ENCODE data around the gene NOL6. TPM values are rescaled to one million over a fixed set of nuclear protein-coding genes. Genes with fewer than 3 reads are reported as not detected.
"Not testable (repeated sequence)": the region's sequence is repeated elsewhere in the genome, so short reads cannot be mapped to it uniquely, and the experiment has no call there.

The NOL6 gene
- total RNA-seq, 1 donor from 2014 or later, result 12.7 TPM

- no peak for ATAC-seq
- intact Hi-C loops (cut with micrococcal nuclease), result no loop called here
- no peak for DNase-seq
These were observed 15.3 kb downstream of the NOL6 start for GRCh38 chr9:33458444-33458843.

DNA sequence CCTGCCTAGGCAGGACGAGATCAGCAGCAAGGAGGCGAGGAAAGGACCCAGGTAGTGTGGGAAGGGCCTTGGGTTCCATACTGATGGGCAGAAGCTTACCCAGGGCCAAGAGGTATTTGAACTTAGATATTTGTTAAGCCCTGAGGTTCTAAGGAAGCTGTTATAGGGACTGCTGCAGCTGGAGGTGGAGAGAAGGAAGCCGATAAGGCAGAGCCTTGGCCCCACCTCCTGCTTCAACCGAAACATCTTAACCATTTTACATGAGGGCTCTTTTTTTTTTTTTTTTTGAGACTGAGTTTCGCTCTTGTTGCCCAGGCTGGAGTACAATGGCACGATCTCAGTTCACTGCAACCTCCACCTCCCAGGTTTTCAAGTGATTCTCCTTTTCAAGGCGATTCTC is 17.8 kb downstream of the NOL6 start:
- intact Hi-C loops (cut with micrococcal nuclease), result no loop called here
- ATAC-seq, result no peak
- DNase-seq, result no peak

GRCh38 chr9:33455456-33455855 is 18.3 kb downstream of the NOL6 start:
- intact Hi-C loops (cut with micrococcal nuclease); ATAC-seq: not testable (repeated sequence)

GRCh38 chr9:33454661-33455026 is 19.1 kb downstream of the NOL6 start:
- intact Hi-C loops (cut with micrococcal nuclease); DNase-seq: not testable (repeated sequence)

More at GRCh38 chr9:33455456-33455855, 18.3 kb downstream of the NOL6 start:
- not testable (repeated sequence) for DNase-seq

GRCh38 chr9:33453999-33454660 is 19.6 kb downstream of the NOL6 start:
- DNase-seq, result no peak
- intact Hi-C loops (cut with micrococcal nuclease), result no loop called here
- ATAC-seq, result no peak

More at GRCh38 chr9:33454661-33455026, 19.1 kb downstream of the NOL6 start:
- not testable (repeated sequence) for ATAC-seq

DNA sequence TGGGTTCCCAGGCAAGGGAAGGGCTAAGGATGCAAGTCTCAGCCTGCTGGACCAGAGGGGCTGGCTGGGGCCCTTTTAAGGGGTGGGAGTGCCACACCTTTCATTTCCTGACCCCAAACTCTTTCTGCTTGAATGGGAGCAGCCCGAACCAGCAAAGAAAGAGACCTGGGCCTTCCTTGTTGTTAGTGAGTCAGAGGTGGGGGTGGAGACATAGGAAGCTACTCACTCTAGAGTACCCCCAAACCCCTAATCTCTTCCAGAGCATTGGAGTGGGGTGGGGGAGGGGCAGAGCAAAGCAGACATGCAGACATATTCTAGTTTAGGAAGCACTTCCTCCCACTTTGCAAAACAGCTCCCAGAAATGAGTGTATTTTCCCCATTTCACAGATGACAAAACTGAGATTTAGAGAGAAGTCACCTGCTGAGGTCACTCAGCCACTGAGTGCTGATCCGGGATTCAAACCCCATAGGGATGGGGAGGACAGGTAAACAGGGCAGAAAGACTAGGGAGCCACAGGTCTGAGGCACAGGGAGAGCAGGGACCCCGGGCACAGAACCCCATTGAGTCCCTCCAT is 20.4 kb downstream of the NOL6 start:
- intact Hi-C loops (cut with micrococcal nuclease), result no loop called here
- ATAC-seq, result no peak
- DNase-seq, result no peak

DNA sequence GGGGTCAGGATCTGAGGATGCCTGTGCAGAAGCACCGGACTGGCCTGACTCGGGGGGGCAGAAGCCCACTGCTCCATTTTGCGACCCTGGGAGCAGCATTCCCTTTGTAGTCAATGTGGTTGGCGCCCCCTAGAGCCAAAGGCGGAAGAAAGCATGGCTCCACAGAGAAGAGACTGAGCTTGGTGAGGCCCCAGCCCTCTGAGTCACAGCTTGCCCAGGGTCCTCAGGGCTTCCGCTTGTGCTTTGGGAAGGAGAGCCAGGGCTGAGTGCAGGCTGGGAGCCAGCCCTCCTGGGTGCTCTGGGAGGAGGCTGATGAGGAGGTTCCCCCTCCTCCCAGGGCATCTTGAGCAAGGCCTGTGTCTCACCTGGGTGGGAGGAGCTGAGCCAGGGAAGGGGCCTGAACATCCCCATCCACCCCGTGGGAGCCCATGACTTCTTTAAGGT is 20.9 kb downstream of the NOL6 start:
- intact Hi-C loops (cut with micrococcal nuclease), result no loop called here
- ATAC-seq (peak; percentile 50), DNase-seq (peak; percentile 52)

GRCh38 chr9:33450621-33451146 is 23.0 kb downstream of the NOL6 start:
- no peak for DNase-seq
- intact Hi-C loops (cut with micrococcal nuclease), result no loop called here
- no peak for ATAC-seq

DNA sequence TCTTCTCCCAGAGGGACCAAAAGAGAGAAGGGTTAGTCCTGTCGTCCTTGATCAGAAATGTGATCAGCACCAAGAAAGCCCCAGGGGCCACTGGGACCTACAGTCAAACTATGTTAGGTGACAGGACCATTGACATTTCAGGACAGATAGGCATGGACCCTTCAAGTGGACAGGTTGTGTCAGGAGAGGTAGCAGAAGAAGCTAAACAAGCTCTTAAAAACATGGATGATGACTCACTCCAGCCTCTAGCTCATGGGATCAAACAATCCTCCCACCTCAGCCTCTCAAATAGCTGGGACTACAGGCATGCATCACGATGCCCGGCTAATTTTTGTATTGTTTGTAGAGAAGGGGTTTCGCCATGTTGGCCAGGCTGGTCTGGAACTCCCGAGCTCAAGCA is 24.0 kb downstream of the NOL6 start:
- intact Hi-C loops (cut with micrococcal nuclease), result no loop called here
- ATAC-seq (no peak), DNase-seq (no peak)

- ATAC-seq, result no peak
- intact Hi-C loops (cut with micrococcal nuclease), result no loop called here
These were observed 25.7 kb downstream of the NOL6 start for GRCh38 chr9:33447799-33448553.

DNA sequence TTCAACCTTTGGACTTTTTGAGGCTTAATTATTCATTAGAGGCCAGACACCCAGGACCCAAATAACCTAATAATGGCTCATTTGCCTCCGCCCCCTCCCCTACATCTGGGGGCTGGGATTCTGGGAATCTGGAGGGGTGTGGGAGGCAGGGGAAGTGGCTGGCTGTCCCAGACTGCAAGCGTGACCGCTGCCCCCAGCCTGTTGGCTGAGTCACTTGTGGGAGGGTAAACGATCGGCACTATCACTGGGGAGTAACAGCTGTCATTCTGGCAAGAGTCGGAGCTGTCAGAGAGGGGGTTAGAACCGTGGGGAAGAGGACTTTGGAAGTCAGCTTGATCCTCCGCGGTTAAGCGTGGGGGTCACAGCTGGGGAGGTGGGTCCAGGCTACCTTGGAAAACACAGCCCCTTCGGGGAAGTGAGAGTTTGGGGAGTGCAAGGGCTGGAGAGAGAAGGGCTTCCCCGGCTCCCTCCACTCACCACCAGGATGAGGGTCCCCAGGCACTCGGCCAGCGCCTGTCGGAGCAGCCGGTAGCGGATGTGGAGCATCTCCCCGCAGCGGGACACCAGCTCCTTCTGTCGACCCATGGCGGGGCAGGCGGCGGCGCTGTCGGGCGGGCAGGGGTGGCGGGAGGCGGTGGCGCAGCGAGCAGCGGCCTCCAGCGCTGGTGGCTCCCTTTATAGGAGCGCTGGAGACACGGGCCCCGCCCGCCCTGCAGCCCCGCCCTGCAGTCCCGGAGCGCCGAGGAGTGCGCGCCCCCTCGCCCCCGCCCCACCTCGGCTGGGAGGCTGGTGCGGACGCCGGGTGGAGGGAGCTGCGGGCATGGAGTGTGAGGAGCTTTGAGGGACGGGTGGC is 26.6 kb downstream of the NOL6 start, which contains the start of gene AQP3:
Gene AQP3, minus strand, starts transcription at position 648 of the 853 bp plus-strand sequence. Its CDS starts 63 bp downstream, at position 585.
- DNase-seq (peak; percentile 80), ATAC-seq (peak; percentile 94)
- intact Hi-C loops (cut with micrococcal nuclease), result no loop called here

More at GRCh38 chr9:33447799-33448553, 25.7 kb downstream of the NOL6 start:
- DNase-seq, result no peak

- DNase-seq, result no peak
- ATAC-seq, result peak; percentile 21
- intact Hi-C loops (cut with micrococcal nuclease), result no loop called here
These were observed 27.3 kb downstream of the NOL6 start for GRCh38 chr9:33446240-33446945.

DNA sequence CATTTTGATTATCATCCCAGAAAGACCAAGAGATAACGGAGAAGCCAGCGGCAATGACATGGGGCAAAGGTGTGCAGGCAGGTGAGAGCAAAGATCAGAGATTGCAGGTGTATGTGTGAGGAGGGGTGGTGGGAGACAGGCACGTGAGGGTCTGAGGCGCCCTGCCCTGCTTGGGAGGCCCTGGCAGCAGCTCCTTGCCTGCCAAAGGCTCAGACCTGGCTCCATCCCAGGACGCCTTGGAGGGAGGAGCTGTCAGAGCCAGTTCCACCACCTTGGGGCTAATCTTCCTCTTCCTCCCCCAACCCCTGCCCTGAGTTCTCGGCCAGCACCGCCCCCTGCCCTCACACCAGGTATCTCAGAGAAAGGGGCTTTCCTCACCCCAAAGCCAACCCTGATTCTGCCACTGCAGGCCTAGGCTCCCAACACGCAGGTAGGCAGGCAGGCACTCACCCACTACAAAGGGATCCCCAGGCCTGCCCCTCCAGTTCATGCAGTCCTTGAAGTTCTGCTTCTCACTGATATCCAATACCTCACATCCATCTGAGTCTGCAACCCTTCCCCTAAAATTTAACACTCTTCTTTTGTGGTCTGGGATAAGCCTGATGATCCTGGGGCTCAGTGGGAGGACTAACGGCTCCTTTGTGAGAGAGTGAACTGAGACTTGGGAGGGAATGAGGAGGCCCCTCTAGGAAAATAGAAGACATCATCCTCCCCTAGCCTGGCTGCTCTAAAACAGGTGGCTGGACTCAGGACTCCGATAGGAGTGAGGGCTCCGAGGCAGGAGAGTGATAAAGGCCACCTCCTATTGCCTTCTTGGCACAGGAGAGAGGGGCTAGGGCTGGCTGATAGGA is 28.1 kb downstream of the NOL6 start:
- intact Hi-C loops (cut with micrococcal nuclease), result no loop called here
- ATAC-seq, result no peak
- DNase-seq, result no peak

DNA sequence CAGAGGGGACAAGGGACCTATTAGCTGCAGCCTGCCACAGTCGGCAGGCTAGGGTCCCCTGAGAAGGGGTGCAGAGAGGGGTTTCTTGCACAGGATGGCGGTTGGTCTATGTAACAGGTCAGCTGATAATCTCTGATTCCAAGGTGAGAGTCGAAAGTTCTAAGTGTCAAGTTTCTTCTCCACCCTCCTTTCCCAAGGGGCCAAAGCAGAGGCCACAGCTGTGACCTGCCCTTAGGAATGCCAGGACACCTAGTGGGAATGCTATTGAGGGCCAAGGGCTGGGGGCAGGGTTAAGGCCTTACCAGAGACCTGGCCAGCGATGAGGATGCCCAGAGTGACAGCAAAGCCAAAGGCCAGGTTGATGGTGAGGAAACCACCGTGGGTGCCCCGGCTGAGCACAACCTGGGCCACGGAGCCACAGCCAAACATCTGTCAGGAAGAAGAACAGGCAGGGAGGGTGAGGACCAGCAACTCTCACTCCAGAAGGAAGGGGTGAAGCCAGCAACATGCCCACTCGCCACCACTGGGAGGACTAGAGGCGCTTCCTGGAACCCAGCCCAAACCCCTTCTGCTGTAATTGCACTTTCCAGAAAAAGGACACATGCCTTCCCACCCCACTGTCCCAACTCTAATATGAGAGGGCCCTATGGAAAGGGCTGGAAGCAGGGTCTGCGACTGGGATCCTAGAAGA is 30.1 kb downstream of the NOL6 start:
- ATAC-seq (no peak), DNase-seq (no peak)
- intact Hi-C loops (cut with micrococcal nuclease), result no loop called here

GRCh38 chr9:33443047-33443446 is 30.7 kb downstream of the NOL6 start:
- intact Hi-C loops (cut with micrococcal nuclease), result no loop called here
- no peak for DNase-seq

DNA sequence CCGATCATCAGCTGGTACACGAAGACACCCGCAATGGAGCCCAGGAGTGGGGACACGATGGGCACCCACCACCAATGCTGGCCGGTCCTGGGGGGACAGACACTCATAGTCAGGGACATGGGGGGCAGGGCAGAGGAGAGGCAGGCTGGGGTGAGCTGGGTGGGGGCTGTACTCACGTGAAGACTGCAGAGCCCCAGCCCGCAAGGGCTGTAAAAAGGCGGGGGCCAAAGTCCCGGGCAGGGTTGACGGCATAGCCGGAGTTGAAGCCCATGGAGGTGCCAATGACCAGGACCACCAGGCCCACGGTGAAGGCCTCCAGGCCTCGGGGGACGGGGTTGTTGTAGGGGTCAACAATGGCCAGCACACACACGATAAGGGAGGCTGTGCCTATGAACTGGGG is 31.6 kb downstream of the NOL6 start:
- no peak for DNase-seq
- intact Hi-C loops (cut with micrococcal nuclease), result no loop called here
- ATAC-seq, result no peak

More at GRCh38 chr9:33443047-33443446, 30.7 kb downstream of the NOL6 start:
- no peak for ATAC-seq

DNA sequence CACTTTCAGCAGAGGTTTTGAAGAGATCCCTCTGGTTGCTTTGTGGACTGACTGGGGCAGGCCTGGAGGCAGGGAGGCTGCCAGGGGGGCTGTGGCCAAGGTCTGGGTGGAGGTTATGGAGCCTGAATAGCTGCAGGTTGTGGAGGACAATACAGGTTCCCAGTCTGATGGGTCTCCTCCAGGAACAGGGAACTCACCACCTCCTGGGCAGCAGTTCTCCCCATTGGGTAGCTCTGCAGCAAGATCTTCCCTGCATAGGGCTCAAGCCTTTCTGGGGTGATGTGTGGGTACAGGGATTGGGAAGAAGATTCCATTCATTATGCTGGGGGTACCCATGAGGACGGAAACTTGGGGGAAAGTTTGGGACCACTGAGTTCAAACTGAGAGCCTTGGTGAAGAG is 33.1 kb downstream of the NOL6 start:
- intact Hi-C loops (cut with micrococcal nuclease), result no loop called here
- DNase-seq (no peak), ATAC-seq (no peak)
